Activated CD4-positive, CD25-positive, alpha-beta regulatory T cell (primary cell): ENCODE measurements around the gene JAKMIP2.

Experiments used
- DNase-seq, 4 experiments: peaks; one replicate each; lab custom pipeline; 2025; lab: John Stamatoyannopoulos, UW

Gene JAKMIP2

DNA sequence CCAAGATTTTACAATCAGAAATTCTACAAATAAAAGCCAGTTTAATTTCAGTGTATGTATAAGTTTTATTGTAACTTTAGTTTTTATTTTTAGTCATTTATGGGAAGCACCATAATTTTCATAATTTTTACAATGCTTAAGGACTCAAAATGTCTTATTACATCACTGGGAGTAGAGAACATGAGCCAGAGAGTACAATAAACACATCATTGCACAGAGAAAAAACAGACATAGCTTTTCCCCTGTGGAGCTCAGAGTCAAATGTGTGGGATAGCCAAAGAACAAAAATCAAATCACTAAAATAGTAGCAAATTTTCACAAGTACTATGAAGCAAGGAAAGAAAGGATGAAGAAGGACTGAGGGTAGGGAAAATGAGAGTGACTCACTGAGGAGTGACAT lies 5.5 kb upstream of the JAKMIP2 start:
- no peak for DNase-seq

DNA sequence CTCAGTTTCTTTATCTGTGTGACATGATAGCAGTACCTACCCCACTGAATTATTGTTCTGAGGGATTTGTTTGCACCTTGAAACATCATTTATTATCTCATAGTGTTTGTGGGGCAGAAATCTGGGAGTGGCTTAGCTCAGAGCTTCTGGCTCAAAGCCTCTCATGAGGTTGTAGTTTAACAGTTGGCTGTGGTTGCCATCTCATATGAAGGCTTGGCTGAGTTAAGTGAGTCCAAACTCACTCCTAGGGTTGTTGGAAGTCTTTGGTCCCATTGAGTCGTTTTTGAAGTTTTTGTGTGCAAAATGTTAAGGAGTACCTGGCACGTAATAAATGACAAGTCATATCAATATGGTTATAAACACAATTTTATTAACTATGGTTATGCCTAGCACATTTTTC lies 3.6 kb upstream of the JAKMIP2 start:
- no peak for DNase-seq

DNA sequence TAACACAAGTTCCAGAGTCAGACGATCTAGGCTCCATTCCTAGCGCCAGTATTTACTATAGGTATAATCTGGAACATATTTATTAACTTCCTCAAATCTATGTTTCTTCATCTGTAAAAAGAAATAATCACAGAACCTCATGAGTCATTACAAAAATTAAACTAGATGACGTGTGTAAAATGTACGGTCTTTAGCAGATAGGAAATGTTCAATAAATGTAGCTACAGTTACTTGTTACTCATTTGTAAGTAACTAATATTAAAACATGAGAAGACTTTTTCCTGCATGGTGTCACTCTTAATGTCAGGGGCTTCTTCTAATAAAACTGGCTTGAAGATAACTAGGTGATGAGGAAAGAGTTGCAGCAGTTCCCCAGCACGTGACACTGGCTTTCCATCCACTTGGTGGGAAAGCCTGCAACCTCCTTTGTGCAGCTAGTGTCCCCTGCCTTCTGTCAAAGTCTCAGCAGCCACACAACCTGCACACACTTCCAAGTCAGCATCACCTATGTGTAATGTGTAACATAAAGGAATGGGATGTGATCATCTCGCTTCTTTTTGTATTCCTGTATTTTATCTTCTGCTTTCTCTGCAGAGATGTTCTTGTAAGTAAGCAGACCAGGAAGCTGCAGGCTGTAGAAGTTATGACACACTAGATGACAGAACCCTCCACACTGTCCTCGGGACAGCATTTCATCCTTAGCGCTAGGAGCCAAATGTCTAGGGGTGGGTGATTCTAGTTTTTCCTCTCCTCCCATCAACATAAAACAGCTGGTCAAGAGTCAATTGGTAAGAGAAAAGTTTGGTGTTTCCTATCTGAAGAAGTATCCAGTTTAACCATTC lies 1.8 kb upstream of the JAKMIP2 start:
- no peak for DNase-seq

DNA sequence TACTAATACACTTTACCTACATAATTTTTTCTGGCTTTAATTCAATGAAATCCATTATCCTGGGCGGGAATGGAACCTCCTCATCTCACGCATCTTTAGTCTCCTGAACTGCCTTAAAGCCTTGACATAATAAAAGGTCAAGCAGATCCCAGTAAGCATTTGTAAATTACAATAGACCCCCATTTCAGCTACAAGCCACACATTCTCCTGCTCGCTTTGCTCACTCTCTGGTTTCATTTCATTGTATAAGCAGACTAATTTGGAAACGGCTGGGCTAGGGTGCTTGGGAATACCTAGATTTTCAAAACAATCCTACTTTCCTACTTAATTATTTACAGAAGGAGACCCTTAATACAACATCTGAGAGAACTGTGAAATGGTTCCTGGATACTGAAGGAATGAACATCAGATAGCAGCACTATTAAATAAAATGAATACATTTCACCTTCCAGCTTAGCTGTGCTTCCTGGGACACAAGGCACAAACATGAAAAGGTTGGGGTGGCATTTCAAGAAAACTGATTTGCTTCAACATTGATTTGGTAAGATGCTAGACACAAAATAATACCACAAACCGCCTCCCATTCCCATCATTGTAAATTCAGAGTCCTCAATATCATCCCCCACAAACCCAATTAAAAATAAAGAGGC lies 1.5 kb downstream of the JAKMIP2 start:
- DNase-seq: no peak

DNA sequence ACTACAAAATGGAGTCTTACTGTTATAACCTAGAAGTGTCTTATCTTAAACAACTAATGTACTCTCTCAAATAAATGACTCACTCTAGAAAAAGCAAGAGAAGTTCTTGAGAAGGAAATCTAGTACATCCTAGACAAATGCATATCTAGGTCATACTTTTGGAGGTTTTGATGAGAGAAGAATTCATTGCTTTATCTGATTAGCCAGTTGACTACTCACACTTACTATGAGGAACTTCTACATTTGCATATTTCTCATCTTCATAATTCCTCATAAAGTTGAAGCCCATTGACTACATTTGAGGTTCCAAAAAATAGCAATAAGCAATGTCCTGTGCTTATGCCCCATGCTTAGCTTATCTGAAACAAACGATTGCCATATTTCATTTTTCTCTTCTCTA lies 2.8 kb downstream of the JAKMIP2 start:
- no peak for DNase-seq

DNA sequence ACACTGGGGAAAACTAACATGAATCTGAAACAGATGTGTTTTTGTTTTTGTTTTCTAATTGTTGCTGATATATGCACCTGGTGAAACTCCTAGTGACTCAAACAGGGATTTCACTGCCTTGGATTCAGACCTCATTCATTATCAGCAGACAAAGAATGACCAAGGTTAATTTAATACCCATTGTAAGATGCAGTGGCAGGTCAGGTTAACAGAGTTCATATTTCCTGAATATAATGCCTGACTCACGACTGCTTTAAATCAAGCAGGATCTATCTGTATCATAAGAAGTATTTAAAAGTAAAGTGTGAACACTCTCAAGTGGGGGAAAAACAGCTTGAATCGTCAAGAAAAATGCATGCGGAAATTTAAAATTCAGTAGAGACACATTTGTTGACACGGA lies 5.5 kb downstream of the JAKMIP2 start:
- no peak for DNase-seq

DNA sequence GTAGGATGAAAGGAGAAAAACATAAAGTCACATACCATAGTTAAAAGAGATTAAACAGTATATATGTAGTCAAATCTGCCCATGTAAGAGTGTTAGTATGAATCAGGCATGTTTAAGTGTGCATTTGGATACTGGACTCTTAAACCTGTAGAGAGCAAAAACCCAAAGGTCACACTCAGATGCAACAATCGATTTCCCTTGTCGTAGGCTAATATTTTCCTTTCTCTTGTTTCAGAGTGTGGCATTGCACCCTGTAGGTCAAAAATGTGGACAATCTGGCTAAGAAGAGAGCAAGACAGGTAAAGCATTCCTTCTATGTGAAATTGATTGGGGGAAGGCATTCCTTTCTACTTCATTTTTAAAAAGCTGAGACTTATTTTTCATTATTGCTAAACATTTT lies 8.9 kb downstream of the JAKMIP2 start:
- no peak for DNase-seq

DNA sequence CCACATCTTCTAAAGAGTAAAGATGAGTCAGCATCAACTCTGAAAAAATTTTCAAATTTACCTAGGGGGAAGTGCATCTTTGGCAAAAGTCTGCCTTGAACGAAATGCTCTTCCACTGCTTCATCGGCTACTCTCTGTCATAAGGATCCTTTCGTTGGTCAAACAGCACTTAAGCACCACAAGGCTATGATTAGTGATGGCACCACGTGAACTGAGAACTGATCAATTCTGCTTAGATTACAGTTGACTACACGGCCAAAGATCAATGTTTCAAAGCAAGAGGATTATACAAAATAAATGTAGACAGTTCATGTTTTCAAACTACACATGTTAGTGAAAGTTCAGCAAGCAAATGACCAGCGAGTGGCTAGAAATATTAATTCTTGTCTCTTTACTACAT lies 9.4 kb downstream of the JAKMIP2 start:
- DNase-seq: no peak

DNA sequence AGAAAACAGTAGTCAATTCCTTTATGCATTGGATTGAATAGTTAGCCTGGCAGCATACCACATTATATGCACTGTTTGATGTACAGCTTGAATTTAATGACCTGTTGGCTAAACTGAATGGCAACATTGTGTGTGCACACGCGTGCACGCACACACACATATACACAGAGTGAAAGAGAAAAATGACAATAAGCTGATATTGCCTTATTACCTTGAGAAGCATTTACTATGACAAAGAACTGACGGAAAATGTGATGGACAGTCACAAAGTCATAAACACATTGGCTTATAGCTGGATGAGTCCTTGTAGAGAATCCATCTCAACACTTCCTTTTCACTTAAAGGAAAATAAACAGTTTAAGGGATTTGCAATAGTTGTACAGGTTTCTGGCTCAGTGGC lies 15.5 kb downstream of the JAKMIP2 start:
- DNase-seq: no peak

DNA sequence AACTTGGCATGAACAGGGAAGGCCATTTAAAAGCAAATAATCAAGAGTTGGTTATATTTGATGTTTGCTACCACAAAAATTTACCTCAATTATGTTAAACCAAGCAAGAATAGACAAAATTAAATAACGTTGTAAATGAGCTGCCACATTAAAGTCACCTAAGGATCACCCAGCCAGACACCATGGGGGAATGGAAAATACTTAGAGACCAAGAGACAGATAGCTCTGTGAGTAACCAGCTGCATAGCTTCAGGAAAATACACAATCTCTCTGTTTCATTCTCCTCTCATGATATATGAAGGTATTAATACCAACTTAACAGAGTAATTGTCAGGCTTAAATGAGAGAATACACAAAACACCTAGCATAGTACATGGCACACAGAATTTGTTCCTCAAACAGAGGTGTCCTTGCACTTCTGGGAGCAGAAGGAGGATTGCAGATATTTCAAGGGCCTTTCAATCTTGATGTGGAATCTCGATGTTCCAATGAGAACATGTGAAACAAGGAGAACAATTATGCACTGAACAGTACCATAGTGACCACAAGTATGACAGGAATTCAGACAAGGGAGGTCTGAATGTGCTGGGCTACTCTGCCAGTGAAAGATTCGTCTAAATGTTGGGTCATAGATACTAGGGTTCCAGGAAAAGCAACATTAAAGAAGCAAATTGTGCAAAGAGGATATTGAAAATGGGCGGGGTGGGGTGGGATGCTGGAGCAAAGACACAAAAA lies 18.6 kb downstream of the JAKMIP2 start:
- DNase-seq: no peak

DNA sequence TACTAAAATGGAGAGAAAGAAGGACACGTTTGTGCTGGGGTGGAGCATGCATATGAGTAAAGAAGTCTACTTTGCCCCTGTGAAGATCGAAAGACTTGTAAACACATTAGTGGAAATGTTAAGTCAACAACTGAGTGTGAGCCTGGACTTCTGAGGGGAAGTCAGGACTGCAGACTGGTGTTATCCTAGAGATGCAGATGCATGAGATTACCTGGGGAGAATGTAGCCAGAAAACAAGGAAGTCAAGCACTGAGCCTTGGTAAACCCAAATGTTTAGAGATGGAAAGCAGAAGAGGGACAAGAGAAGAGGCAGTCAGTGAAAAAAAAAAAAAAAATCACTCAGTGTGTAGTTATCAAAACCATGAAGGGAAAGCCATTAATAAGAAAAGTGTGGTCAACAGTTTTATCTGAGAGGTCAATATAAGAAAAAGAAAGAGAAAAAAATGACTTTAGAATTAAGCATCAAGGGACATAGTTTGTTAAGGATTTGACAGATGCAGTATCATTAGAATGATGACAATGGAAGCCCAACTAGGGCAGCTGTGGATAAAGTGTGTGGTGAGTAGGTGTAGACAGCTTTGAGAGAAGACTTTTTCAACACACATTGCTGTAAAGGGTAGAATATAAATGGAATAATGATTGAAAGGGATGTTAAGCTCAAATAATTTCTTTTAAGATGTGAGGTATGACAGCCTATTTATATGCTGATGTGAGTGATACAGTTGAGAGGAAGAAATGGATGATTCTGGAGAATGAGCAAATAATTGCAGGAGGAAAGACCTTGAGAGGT lies 22.2 kb downstream of the JAKMIP2 start:
- DNase-seq: no peak

DNA sequence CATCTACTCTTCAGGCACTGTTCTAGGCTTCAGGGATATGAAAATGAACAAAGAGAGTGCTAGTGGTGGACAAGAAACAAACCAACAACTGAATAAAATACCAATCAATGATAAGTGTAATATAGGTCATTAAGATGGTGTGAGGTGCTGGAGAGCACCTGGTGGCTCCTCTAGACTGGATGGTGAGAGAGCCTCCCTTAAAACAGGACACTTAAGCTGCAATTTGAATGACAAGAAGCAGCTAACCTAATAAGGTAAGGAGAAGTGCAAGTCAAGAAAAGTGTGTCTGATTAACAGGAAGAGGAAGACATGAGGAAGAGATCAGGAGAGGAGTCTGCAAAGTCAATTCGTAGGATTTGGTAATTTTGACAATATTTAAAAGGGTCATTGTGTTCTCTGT lies 23.1 kb downstream of the JAKMIP2 start:
- no peak for DNase-seq

DNA sequence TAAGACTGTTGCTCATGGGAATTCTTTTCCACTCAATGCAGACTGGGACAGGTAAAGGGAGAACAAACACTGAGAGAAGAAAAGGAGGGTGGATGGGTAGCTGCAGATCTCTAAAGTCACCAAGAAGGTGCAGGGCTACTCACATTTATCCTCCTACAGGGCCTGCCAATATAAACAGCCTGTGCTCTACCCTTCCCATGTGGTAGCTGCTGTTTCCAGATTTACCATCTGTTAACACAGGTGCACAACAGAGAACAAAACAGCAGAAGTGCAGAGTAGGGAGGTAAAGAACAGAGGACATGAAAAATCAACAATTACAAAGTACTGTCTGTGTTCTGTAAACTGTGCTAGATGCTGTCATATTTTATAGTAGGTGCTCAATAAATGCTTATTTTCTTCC lies 26.0 kb downstream of the JAKMIP2 start:
- DNase-seq: no peak

DNA sequence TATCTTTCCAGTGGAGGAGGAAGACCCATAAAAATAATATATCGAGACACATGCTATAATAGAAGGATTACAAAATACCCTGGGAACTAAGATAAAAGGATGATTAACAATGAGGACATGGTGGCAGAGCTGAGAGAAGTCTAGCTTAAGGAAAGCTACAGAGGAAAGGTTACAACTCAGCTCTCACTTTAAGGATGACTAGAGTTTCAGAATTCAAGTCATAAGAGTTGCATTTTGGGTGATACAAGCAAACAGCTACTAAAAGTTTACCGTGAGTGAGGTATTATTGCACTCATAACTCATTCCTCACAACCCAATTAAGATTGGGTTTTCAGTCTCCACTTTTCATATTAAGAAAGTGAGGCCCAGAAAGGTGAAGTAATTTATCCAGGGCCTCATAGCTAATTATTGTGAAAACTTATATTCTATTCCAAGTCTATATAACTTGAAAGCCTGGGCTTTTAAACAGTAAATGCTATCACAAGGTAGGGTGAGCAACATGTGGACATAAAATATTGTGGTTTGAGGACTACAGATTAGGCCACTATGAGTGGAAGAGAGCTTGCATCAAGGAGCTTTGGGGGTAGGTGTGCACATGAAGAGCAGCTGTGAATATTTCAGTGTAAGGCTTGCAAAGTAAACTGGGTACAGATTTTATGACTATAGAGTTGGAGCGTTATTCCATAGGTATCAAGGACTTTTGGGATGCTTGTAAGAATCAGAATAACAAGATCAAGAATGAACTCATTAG lies 28.0 kb downstream of the JAKMIP2 start:
- DNase-seq: no peak

DNA sequence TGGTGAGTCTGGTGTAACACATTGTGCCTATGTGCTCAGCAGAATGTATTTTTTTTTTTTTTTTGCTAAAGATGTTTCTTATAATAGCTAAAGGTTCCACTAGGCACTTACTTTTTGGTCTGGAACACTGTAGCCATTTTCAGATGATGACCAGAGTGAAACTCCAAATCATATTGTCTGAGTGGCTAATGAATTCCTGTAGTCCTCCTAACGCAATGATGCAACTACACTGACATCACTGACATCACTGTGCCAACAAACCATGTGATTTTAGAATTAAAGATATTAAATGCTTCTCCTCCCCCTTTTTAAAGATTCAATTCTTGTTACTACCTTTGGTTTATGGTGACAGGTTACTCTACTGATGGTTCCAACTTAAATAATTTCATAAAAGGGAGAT lies 28.8 kb downstream of the JAKMIP2 start:
- DNase-seq: no peak

DNA sequence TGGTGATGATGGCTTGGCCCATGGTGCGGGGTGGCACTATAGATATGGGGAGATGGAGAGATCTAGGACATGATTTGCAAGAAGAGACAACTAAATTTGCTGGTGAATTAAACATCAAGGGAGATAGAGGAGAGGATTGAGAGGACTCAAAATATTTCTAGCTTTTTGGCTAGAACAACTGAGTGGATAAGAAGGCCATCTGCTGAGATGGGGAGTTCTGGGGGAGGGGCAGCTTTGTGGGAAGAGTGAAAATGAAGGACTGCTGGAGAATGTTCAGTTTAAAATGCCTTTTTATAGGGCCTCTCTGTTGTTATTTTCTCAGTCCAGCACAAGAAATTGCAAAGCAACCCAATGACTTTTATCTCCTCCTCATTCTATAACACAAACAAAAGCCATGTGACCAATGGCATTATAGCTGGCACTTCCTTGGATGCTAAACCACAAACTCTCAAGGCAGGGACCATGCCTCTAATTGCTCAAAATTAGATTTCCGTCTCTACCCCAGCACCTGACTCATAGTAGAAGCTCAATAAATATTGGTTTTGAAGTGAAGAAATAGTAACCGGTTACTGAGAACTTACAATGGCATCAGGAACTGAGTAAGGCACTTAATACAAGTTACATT lies 29.8 kb downstream of the JAKMIP2 start:
- DNase-seq: no peak

DNA sequence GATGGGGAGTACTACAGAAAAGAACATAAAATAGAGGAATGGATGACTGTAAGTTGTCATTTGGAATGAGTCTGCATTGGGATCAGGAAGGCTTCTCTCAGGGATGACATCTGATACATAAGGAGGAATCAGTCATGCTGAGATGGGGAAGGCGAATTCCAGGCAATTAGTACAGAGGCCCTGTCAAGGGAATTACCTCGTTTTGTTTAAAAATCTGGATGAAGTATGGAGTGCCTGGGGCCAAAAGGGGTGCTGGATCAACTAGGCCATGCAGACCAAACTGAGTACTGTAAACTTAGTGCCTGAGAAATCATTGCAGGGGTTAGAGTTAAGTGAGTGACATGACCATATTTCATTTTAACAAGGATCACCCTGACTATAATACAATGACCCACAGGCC lies 30.5 kb downstream of the JAKMIP2 start:
- no peak for DNase-seq

DNA sequence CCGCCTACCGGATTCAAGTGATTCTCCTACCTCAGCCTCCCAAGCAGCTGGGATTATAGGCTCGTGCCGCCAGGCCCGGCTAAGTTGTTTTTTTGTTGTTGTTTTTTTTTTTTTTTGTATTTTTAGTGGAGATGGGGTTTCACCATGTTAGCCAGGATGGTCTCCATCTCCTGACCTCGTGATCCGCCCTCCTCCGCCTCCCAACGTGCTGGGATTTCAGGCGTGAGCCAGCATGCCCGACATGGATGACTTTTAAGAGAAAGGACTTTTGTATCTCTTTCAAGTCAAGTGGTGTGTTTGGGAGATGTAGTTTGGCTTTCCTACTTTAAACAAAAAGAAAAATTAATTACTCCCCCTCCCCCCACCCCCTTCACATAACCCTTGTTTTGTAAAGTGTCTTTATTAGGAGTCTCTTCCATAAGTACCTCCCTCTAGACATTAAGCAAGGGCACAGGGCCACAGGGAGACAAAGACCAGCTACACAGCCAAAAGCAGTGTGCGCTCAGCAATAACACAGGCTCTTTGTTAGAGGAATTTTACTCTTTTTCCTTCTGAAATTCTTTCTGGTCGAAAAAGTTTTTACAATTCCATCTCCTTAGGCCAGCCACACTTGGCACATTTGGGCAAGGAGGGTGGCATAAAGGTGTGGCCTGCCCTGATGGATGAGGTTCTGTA lies 31.2 kb downstream of the JAKMIP2 start:
- no peak for DNase-seq

DNA sequence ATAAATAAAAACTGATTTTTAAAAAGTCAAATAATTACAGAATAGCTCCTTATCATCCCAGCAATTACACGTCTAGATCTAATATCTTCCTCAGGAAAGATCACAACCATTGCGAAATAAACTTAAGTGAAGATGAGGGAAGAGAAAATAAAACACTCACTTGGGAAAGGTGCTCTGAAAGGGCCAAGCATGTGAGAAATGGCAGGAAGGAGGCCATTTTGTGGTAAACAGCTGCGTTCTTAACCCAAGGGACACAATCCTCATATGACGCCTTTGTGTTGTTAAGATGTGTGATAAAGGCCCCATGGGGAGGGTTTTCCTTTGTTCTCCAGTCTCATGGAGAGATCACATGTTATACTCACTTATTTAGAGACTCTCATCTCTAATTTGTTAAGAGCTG lies 32.5 kb downstream of the JAKMIP2 start:
- DNase-seq: no peak

DNA sequence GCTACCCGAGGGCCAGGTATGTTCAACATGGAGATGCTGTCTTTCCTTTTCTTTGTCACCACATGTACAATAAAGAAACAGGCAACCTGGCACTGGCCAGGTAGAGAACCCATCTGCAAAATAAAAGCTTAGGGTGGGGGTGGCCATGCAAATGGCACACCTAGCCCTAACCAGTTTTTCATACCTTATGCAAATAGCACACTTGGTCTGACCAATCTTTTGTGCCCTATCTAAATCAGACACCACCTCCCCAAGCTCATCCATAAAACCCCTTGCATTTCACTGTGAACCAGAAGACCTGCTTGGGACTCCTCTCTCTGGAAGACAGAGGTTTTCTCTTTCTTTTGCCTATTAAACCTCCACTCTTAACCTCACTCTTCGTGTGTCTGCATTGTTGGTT lies 33.9 kb downstream of the JAKMIP2 start:
- DNase-seq: no peak

DNA sequence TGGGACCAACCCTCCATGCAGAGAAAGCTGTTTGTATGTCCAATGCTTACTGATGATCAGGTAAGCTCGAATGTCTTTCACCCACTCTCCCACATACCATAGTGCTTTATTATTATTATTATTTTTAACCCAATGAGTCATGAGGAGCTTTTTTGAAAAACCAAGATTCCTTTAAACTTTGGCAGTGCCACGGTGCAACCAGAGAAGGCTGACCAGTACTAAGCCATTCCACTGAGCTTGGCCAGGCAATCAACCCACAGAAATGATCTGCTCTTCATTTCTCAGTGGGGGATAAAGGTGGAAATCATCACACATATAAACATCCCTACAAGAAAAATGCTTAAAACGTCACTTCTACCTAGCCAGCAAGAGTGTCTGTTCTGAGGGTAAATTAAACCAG lies 35.5 kb downstream of the JAKMIP2 start:
- DNase-seq: no peak
